ENCODE data around the gene SORCS3. TPM values are rescaled to one million over a fixed set of nuclear protein-coding genes. Genes with fewer than 3 reads are reported as not detected.

SORCS3 gene
- total and polyA plus RNA-seq, 2 experiments from 2014 or later, result not detected

DNA sequence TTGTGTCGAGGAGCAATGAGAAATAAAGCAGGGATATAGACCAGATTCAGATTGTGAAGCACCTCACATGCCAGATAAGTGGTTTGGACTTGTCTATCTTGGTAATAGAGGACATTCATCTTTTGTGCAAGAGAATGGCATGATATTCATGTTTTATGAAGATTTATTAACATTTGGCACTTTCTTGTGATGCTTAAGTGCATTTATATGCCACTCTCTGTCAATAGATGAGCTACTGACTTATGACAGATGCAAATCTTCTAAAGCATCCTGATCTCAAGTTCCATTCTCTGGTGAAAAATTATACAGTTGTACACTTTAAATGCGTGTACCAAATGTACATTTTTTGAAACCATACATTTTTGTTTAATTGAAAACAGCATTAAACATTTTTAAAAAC lies 415.3 kb downstream of the SORCS3 start:
- Histone ChIP-seq H3K27ac (no peak overlapping the region), H3K36me3 (ENCODE audit: low read depth) (no peaks in the 10 kb centered on the region), H3K9ac (no peak overlapping the region), H3K9me2 (ENCODE audit: insufficient read depth) (no peaks in the 10 kb centered on the region), H3K27me3 (replicated peaks; ENCODE audit: insufficient read depth) (no peaks in the 10 kb centered on the region), H3K9me3 (ENCODE audit: low read depth) (no peaks in the 10 kb centered on the region), H3K79me2 (ENCODE audit: insufficient read depth) (no peaks in the 10 kb centered on the region), H3F3A (ENCODE audit: insufficient read depth) (no peaks in the 10 kb centered on the region), H4K20me1 (ENCODE audit: insufficient read depth) (no peaks in the 10 kb centered on the region), H3K4me2 (ENCODE audit: unreplicated experiment) (no peak overlapping the region), H3K4me1 (ENCODE audit: insufficient read depth) (no peaks in the 10 kb centered on the region), H2AFZ (no peak overlapping the region), H3K4me3 (no peak overlapping the region)
- TF ChIP-seq EZH2 (IDR thresholded peaks at IDR 0.05; ENCODE audit: insufficient read depth, poor library complexity, severe bottlenecking) (no peak), EZH2phosphoT487 (IDR thresholded peaks at IDR 0.05; ENCODE audit: insufficient read depth, low read depth) (no peak)
- DNase-seq, result no peak
- 17 to 22% methylated on average over 2 of the region's 2 CpGs for WGBS, 2 experiments (ENCODE audit: low coverage in 1 of 2, low lambda C conversion rate in 2 of 2, missing lambda C conversion rate in 2 of 2)
- in situ Hi-C loops (cut with MboI), result no loop called here

DNA sequence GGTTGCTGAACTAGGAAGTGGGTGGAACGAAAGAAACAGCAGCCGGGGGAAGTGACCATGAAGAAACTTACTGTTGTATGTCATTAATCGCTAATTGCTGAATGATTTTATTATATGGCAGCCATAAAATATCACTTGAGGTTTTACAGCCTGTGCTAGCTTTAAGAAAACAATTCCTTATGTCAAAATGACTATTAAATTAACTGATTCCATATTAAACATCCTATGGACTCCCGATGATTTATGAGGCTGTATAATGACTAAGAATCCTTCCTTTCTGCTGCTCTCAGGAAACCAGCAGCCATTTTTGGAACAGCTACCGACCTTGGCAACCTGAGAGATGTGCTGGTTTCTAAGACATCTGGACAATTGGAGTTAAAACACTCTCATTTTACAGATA lies 421.9 kb downstream of the SORCS3 start:
- Histone ChIP-seq H3K79me2 (ENCODE audit: insufficient read depth) (no peaks in the 10 kb centered on the region), H3K36me3 (ENCODE audit: low read depth) (no peaks in the 10 kb centered on the region), H3K4me2 (ENCODE audit: unreplicated experiment) (no peak overlapping the region), H3K9ac (no peak overlapping the region), H3K9me3 (ENCODE audit: low read depth) (no peaks in the 10 kb centered on the region), H3F3A (ENCODE audit: insufficient read depth) (peaks cover 5% of the 10 kb centered on the region), H3K4me1 (ENCODE audit: insufficient read depth) (no peaks in the 10 kb centered on the region; the same call in 1 of the 2 replicates), H3K27ac (no peak overlapping the region), H4K20me1 (ENCODE audit: insufficient read depth) (no peaks in the 10 kb centered on the region), H3K27me3 (replicated peaks; ENCODE audit: insufficient read depth) (no peaks in the 10 kb centered on the region), H2AFZ (no peak overlapping the region), H3K4me3 (no peak overlapping the region), H3K9me2 (ENCODE audit: insufficient read depth) (no peaks in the 10 kb centered on the region)
- DNase-seq, result no peak
- in situ Hi-C loops (cut with MboI), result no loop called here
- TF ChIP-seq EZH2phosphoT487 (IDR thresholded peaks at IDR 0.05; ENCODE audit: insufficient read depth, low read depth), result no peak
- TF ChIP-seq EZH2 (IDR thresholded peaks at IDR 0.05; ENCODE audit: insufficient read depth, poor library complexity, severe bottlenecking), result no peak
- 22 to 29% methylated on average over 5 of the region's 5 CpGs for WGBS, 2 experiments (ENCODE audit: low coverage in 1 of 2, low lambda C conversion rate in 2 of 2, missing lambda C conversion rate in 2 of 2)

- in situ Hi-C loops (cut with MboI), result no loop called here
Observed at GRCh38 chr10:105063796-105064195, 422.7 kb downstream of the SORCS3 start.

GRCh38 chr10:105068497-105068896 lies 427.4 kb downstream of the SORCS3 start:
- H3K9me3 ChIP-seq (ENCODE audit: low read depth), result no peaks in the 10 kb centered on the region
- H4K20me1 ChIP-seq (ENCODE audit: insufficient read depth), result no peaks in the 10 kb centered on the region
- peaks cover 8% of the 10 kb centered on the region for H3K4me1 ChIP-seq (ENCODE audit: insufficient read depth)
- no peaks in the 10 kb centered on the region for H3K79me2 ChIP-seq (ENCODE audit: insufficient read depth)
- in situ Hi-C loops (cut with MboI), result no loop called here
- no peak overlapping the region for H3K4me3 ChIP-seq
- no peak overlapping the region for H3K4me2 ChIP-seq (ENCODE audit: unreplicated experiment)
- 1 to 8% methylated on average over 3 of the region's 3 CpGs for WGBS, 2 experiments (ENCODE audit: low coverage in 1 of 2, low lambda C conversion rate in 2 of 2, missing lambda C conversion rate in 2 of 2)
- peaks cover 18% of the 10 kb centered on the region for H3F3A ChIP-seq (ENCODE audit: insufficient read depth)
- peak; percentile 56 for DNase-seq
- H3K9ac ChIP-seq, result no peak overlapping the region
- H2AFZ ChIP-seq, result no peak overlapping the region
- H3K36me3 ChIP-seq (ENCODE audit: low read depth), result no peaks in the 10 kb centered on the region
- TF ChIP-seq EZH2 (IDR thresholded peaks at IDR 0.05; ENCODE audit: insufficient read depth, poor library complexity, severe bottlenecking) (no peak), EZH2phosphoT487 (IDR thresholded peaks at IDR 0.05; ENCODE audit: insufficient read depth, low read depth) (no peak)
- H3K27me3 ChIP-seq (replicated peaks; ENCODE audit: insufficient read depth), result no peaks in the 10 kb centered on the region
- H3K27ac ChIP-seq, result no peak overlapping the region
- no peaks in the 10 kb centered on the region for H3K9me2 ChIP-seq (ENCODE audit: insufficient read depth)

More at GRCh38 chr10:105063796-105064195, 422.7 kb downstream of the SORCS3 start:
- 29 to 31% methylated on average over 5 of the region's 5 CpGs for WGBS, 2 experiments (ENCODE audit: low coverage in 1 of 2, low lambda C conversion rate in 2 of 2, missing lambda C conversion rate in 2 of 2)
- no peak overlapping the region for H2AFZ ChIP-seq
- TF ChIP-seq EZH2phosphoT487 (IDR thresholded peaks at IDR 0.05; ENCODE audit: insufficient read depth, low read depth), result no peak
- TF ChIP-seq EZH2 (IDR thresholded peaks at IDR 0.05; ENCODE audit: insufficient read depth, poor library complexity, severe bottlenecking), result no peak
- H3K4me1 ChIP-seq (ENCODE audit: insufficient read depth), result peaks cover 8% of the 10 kb centered on the region
- DNase-seq, result peak; percentile 43
- H3K9me2 ChIP-seq (ENCODE audit: insufficient read depth), result no peaks in the 10 kb centered on the region
- H4K20me1 ChIP-seq (ENCODE audit: insufficient read depth), result no peaks in the 10 kb centered on the region
- H3K9me3 ChIP-seq (ENCODE audit: low read depth), result no peaks in the 10 kb centered on the region
- no peak overlapping the region for H3K4me2 ChIP-seq (ENCODE audit: unreplicated experiment)
- no peaks in the 10 kb centered on the region for H3K79me2 ChIP-seq (ENCODE audit: insufficient read depth)
- H3K27me3 ChIP-seq (replicated peaks; ENCODE audit: insufficient read depth), result no peaks in the 10 kb centered on the region
- H3K27ac ChIP-seq, result no peak overlapping the region
- no peak overlapping the region for H3K4me3 ChIP-seq
- peaks cover 14% of the 10 kb centered on the region for H3F3A ChIP-seq (ENCODE audit: insufficient read depth)
- no peaks in the 10 kb centered on the region for H3K36me3 ChIP-seq (ENCODE audit: low read depth)
- H3K9ac ChIP-seq, result no peak overlapping the region

DNA sequence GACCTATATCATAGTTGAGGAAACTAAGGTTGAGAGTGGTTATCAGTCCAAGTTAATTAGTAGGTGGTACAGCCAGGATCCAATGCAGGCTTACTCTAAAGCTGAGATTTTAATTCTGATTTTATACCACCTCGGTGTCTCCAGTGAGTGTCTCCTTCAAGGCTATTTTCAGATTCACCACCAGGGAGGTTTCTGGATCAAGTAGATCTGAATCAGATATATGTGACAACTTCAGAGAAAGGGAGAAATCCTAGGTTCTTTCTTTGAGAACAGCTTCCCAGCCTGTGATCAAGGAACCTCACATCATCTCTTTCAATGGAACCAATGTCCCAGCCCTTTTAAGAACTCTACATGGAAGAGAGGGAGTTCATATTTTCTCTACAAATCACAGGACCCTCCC lies 429.2 kb downstream of the SORCS3 start:
- H3K9me2 ChIP-seq (ENCODE audit: insufficient read depth), result no peaks in the 10 kb centered on the region
- no peak overlapping the region for H2AFZ ChIP-seq
- H3K36me3 ChIP-seq (ENCODE audit: low read depth), result no peaks in the 10 kb centered on the region
- H3K4me2 ChIP-seq (ENCODE audit: unreplicated experiment), result no peak overlapping the region
- H3K4me3 ChIP-seq, result no peak overlapping the region
- H3K27ac ChIP-seq, result no peak overlapping the region
- no peak for DNase-seq
- WGBS, 2 experiments (ENCODE audit: low coverage in 1 of 2, low lambda C conversion rate in 2 of 2, missing lambda C conversion rate in 2 of 2), result 69 to 71% methylated on average over 1 of the region's 1 CpG
- no peaks in the 10 kb centered on the region for H3K9me3 ChIP-seq (ENCODE audit: low read depth)
- TF ChIP-seq EZH2phosphoT487 (IDR thresholded peaks at IDR 0.05; ENCODE audit: insufficient read depth, low read depth) (no peak), EZH2 (IDR thresholded peaks at IDR 0.05; ENCODE audit: insufficient read depth, poor library complexity, severe bottlenecking) (no peak)
- no peaks in the 10 kb centered on the region for H4K20me1 ChIP-seq (ENCODE audit: insufficient read depth)
- in situ Hi-C loops (cut with MboI), result no loop called here
- no peaks in the 10 kb centered on the region for H3K27me3 ChIP-seq (replicated peaks; ENCODE audit: insufficient read depth)
- peaks cover 8% of the 10 kb centered on the region for H3K4me1 ChIP-seq (ENCODE audit: insufficient read depth)
- peaks cover 18% of the 10 kb centered on the region for H3F3A ChIP-seq (ENCODE audit: insufficient read depth)
- H3K9ac ChIP-seq, result no peak overlapping the region
- no peaks in the 10 kb centered on the region for H3K79me2 ChIP-seq (ENCODE audit: insufficient read depth)
